ENCODE data around the gene AHNAK.
"Not testable (repeated sequence)": the region's sequence is repeated elsewhere in the genome, so short reads cannot be mapped to it uniquely, and the experiment has no call there.

Gene AHNAK

GRCh38 chr11:62573006-62573591, 26.5 kb upstream of the AHNAK start:
- DNase-seq = peak; percentile 45

DNA sequence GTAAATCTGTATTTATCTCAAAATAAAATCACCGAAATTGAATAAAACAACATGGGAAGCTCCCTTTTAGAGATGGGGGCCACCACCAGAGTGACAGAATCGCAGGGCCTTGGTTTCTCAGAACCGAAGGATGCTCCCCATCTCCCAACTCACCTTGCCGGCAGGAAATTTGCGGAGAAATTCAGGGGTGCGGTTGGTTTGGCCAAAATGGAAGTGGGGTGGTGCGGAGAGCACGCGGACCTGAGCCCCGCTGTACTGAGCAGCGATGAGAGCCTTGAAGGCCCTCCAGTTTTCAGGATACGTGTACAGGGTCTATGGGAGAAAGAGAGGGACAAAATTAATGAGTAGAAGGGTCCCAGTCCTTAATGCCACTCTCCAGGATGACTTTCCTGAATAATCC, 25.8 kb upstream of the AHNAK start:
- DNase-seq = no peak

DNA sequence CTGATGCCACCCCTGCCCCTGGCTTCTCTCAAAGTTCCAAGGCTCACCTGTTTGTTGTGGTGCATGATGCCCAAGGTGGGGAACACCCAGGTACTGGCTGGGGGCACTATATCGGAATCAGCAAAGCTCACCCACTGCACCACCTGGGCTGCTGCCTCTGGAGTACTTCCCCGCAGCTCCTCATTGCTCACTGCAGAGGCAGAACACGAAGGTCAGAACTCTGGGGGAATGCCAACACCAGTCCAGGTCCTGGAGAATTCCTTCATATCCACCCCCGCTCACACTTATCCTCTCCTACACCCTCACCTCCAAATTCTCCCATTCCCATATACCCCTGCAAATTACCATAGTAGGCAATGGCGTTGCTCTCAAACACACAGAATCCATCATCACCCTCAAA, 24.9 kb upstream of the AHNAK start:
- not testable (repeated sequence) for DNase-seq

DNA sequence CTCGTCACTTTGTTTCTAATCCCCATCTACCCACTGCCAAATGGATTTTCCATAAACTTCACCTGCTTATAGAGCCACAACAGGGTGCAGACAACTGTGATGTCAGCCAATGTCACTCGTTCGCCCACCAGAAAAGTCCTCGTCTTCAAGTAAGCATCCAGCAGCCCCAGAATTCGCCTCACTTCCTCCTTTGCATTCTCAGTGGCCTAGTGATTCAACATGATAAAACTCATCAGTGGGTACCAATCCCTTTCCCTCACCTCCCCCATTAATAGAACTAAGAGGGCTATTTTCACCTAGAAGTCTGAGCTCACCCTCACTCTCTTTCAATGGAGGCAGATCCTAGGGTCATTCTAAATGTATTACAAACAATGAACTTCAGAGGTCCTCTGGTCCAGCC, 24.3 kb upstream of the AHNAK start:
- DNase-seq = not testable (repeated sequence)

GRCh38 chr11:62569611-62570010, 23.0 kb upstream of the AHNAK start:
- no peak for DNase-seq

DNA sequence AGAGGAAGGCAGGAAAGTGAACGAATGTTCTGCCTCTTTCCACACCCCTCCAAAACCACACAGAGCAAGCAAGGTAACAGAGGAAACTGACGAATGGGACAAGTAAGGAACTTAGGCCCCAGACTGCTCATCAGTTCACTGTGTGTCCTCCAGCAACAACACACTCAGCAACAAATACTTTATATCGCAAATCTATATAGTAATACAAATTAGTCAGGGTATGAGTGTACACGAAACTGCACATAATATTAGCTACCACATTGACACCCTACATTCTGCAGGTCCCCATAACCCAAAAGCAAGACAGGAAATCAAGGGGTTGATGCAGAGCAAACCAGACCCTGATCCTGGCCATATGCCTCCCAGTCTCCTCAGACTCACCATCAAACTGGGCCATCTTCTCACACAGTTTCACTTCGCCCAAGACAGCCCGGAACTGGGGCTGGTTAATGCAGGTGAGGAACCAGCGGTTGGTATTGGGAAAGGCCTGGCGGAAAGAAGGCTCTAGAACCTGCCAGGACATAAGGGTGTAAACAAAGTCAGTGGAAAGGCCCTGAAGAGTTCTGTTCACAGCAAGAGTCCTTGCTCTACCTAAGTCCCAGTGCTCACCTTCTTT, 20.5 kb upstream of the AHNAK start:
- no peak for DNase-seq

DNA sequence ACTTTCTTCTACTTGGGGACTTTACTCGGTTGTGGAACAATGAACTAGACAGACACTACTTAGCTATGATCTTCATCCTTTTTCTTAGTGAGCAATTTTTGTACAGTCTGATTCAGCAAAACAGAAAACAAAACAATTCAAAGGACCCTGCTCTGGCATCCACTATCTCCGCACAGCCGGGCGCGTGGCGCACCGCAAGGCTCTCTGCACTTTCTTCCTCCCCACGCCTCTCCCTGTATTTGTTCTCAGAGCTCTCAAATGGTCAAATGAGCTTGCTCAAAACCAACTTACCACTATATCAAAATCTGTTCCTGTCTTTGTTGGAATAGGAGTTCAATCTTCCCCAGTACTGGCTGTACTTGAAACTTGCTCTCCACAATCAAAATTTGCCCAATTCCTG, 19.6 kb upstream of the AHNAK start:
- no peak for DNase-seq

DNA sequence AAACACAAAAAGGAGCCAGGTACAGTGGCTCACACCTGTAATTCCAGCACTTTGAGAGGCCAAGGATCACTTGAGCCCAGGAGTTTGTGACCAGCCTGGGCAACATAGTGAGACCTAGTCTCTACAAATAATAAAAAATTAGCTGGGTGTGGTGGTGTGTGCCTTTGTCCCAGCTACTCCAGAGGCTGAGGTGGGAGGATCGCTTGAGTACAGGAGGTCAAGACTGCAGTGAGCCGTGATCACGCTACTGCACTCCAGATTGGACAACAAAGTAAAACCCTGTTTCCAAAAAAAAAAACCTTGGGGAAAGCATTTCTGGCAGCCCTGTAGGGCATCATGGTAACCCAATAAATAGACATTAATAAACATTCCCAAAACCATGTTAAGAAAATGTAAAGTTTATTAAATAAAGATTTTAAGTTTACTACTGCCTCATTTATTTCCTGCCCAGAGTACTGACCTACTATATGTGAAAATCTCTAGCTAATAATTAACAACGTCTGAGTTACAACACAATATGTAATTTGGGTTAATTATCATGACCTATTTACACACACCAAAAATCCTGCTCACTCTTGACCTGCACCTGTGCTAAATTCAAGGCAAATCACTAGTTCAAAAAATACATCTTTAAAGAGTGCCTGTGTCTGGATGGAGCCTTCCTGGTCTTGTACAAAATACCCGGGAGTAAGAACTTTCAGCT, 18.6 kb upstream of the AHNAK start:
- no peak for DNase-seq

GRCh38 chr11:62561677-62562230, 15.1 kb upstream of the AHNAK start:
- not testable (repeated sequence) for DNase-seq

DNA sequence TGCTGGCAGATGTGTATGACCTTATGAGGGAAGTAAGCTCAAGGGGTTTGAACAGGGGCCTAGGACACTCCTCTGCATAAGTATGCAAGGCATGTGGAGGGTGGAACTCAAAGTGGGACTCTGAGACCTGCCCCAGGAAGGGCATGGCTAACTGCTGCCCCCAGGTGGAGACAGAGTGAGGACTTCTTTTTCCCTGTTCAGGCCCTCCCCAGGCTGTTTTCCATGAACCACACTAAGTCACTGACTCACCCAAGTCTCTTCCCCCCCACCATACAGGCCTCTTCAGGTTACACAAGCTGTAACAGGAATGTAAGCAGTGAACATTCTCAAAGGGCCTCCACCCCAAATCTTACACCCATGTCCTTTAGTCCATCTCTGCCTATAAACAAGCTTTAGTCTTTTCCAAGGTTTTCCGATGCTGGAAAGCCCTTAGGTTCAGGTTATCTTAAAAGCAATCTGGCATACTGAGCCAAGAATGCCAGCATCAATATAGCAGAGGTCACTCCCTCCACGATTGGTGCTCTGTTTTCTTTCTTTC, 14.0 kb upstream of the AHNAK start:
- peak; percentile 87 for DNase-seq

DNA sequence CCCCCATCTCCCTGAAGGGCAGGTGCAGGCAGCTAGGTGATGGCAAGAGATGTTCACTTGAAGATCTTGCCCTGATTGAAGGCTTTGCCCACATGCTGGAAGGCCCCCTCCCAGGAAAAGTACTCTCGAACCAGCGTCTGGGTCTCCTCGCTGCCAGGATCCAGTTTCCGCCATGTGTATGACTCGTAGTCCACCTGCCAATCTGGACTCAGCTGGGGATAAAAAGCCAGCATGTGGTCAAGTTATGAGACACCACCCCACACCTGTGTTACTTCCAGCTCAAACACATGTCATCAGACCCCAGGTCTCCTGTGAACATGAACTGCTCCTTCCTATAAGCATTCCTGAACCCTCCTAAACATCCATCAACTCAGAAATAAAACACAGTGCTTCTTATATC, 13.0 kb upstream of the AHNAK start:
- DNase-seq = not testable (repeated sequence)

- DNase-seq = no peak
Observed at GRCh38 chr11:62559204-62559603, 12.6 kb upstream of the AHNAK start.

- no peak for DNase-seq
Observed at GRCh38 chr11:62558669-62559068, 12.1 kb upstream of the AHNAK start.

GRCh38 chr11:62556875-62557631, 10.4 kb upstream of the AHNAK start:
- peak; percentile 55 for DNase-seq

- DNase-seq = peak; percentile 86
Observed at GRCh38 chr11:62556108-62556874, 9.7 kb upstream of the AHNAK start.

- peak; percentile 80 for DNase-seq
Observed at GRCh38 chr11:62555464-62556107, 9.0 kb upstream of the AHNAK start.

- no peak for DNase-seq
Observed at GRCh38 chr11:62554387-62555167, 8.0 kb upstream of the AHNAK start.

DNA sequence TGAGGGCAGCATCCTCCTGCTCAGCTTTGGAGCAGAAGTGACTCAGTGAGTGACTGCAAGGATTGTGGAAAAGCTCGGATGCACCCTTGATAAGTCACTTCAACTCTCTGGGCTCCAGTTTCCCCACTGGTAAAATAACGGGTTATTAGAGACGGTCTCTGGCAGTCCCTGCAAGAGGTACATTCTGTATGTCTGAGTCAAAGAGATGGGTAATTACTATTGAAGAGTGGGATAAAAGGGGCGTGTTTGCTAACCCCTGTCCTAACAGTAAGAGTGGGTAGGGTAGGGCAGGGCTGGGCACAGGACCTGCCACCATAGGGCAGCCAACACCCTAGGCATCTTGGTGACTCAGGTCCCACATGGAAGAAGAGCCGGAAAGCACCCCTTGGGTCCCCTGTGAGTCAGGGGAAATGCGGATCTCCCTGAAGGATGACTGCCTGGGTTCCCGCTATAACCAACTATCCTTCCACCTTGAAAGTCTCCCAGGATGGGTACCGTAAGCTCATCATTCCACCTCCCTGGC, 7.3 kb upstream of the AHNAK start:
- DNase-seq = no peak

DNA sequence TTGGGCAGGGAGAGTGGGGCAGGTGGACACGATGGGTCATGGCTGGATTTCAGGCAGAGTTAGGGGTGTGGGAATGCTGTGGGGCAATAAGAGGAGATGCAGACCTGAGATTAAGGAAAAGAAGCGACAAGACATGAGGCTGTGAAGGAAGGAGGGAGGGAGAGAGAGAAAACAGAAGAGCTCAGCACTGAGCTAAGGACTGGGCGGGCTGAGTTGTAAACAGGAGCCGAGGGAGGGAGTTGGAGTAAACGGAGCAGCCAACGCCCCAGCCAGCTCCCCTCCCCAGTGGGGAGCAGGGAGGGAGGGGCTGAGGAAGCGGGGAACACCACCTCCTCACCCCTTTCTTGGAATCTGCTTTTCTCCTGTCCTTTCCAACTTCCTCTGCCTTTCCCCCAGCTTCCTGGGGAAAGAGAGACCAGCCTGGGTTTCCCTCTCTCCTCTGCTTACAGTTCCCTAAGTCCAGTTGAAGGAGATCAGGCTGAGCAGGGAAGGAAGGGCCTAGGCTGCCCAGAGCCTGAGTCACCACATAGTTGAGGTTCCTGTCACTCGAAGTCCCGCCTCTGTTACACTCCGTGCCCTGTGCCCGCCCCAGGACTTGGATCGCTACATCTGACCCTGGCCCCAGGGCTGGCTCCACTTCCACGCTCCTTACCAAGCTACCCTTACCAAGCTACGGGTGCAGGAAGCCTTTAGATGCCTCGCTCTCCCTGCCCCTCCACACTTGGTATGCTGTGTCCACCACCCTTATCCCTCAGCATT, 6.7 kb upstream of the AHNAK start:
- DNase-seq = peak; percentile 85

Data from hematopoietic multipotent progenitor cell treated with erythropoietin and hydrocortisone succinate and interleukin-3 and kit ligand, for 8 days (in vitro differentiated cells).